Esophagus muscularis mucosa (tissue), 4 donors: ENCODE measurements around the gene ZNF350.

Source experiments
- EP300 ChIP-seq: sonication (generic); formaldehyde crosslinking; IDR thresholded peaks from one replicate; pipeline ENCODE4 v1.6.1; 2017; ENCODE audit warnings: antibody characterized with exemption
- POLR2A ChIP-seq: fragments of 450-650 bp; IDR thresholded peaks from one replicate; pipeline ENCODE4 v1.6.1; 2017; ENCODE audit warnings: antibody characterized with exemption, moderate library complexity, mild to moderate bottlenecking, low read depth
- POLR2AphosphoS5 ChIP-seq, 2 donors: sonication (generic); formaldehyde crosslinking; IDR thresholded peaks; one replicate each; pipeline ENCODE4 v1.6.1; 2017; ENCODE audit warnings: antibody characterized with exemption in 2 of 2
- TF ChIP-seq, protein P1 (sequence below), 3 experiments: fragments of 200-600 bp in 2 of 3; fragments of 450-650 bp in 1 of 3; sonication (generic) in 2 of 3; IDR thresholded peaks; one replicate each; pipeline ENCODE4 v1.5.1; 2017 to 2019; ENCODE audit warnings: antibody characterized with exemption in 3 of 3, mild to moderate bottlenecking in 2 of 3, moderate library complexity in 1 of 3

DNA sequence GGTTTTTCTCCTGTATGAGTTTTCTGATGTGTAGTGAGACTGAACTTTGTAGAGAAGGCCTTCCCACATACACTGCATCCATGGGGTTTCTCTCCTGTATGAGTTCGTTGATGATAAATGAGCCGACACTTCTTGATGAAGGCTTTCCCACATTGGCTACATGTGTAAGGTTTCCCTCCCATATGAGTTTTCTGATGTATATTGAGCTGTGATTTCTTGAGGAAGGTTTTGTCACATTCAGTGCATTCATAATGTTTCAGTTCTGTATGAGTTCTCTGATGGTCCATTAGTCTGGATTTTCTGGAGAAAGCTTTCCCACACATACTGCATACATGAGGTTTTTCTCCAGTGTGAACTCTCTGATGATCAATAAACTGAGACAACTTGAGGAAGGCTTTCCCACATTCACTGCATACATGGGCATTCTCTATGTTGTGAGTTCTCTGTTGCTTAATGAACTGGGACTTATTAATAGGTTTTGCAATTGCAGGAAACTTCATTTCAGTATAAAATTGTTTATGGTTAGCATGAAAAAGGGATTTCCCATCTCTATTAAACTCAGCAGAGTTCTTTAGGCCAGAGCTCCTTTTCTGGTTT, 7.5 kb upstream of the ZNF350 start:
- TF ChIP-seq, protein P1, sequence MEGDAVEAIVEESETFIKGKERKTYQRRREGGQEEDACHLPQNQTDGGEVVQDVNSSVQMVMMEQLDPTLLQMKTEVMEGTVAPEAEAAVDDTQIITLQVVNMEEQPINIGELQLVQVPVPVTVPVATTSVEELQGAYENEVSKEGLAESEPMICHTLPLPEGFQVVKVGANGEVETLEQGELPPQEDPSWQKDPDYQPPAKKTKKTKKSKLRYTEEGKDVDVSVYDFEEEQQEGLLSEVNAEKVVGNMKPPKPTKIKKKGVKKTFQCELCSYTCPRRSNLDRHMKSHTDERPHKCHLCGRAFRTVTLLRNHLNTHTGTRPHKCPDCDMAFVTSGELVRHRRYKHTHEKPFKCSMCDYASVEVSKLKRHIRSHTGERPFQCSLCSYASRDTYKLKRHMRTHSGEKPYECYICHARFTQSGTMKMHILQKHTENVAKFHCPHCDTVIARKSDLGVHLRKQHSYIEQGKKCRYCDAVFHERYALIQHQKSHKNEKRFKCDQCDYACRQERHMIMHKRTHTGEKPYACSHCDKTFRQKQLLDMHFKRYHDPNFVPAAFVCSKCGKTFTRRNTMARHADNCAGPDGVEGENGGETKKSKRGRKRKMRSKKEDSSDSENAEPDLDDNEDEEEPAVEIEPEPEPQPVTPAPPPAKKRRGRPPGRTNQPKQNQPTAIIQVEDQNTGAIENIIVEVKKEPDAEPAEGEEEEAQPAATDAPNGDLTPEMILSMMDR (IDR thresholded peaks at IDR 0.05) = no peak
- TF ChIP-seq POLR2A (no peak), POLR2AphosphoS5 (IDR thresholded peaks at IDR 0.05) (no peak), EP300 (no peak)
